ENCODE results near the gene SELENOV. TPM values are rescaled to one million over a fixed set of nuclear protein-coding genes. Genes with fewer than 3 reads are reported as not detected.
"Not testable (repeated sequence)": the region's sequence is repeated elsewhere in the genome, so short reads cannot be mapped to it uniquely, and the experiment has no call there.

SELENOV gene
- total and polyA plus RNA-seq, 10 donors = not detected

DNA sequence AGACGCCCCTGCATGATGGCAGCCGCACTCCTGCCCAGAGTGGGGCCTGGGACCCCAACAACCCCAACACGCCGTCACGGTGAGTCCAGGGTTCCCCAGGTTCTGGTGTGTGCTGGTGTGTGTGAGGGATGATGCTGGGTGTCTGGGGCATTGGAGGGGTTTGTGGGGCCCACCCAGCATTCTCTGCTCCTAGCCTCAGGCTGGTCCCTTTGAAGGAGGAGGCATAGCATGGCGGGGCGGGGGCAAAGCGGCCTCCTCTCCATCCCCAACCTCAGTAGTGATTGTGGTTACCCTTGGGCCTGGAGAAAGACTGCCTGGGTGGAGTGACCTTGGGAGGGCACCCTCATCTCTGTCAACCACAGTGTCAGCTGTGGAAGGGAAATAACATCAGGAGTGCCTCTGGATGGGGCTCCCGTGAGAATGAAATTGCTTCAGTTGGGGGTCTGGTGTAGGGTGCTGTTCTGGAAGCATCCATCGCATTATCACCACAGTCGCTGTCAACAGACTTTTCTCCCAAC is 41.4 kb upstream of the SELENOV start:
- no peaks in the 10 kb centered on the region for H3K27me3 ChIP-seq (replicated peaks in 1 of 7)
- no peak overlapping the region for H3K27ac ChIP-seq
- no peak overlapping the region for H3K4me3 ChIP-seq
- WGBS, 5 donors = 83 to 94% (median 91%) methylated on average over 9 to 11 of the region's 11 CpGs
- intact Hi-C loops (cut with DNase I; ENCODE audit: low total_unique reads) = no loop called here
- peaks cover 8 to 90% (median 79%) of the 10 kb centered on the region in 6 donors for H3K36me3 ChIP-seq
- TF ChIP-seq POLR2AphosphoS5 (IDR thresholded peaks at IDR 0.05) = peak in 1 of 3 donors; percentile 30
- TF ChIP-seq, protein P1, sequence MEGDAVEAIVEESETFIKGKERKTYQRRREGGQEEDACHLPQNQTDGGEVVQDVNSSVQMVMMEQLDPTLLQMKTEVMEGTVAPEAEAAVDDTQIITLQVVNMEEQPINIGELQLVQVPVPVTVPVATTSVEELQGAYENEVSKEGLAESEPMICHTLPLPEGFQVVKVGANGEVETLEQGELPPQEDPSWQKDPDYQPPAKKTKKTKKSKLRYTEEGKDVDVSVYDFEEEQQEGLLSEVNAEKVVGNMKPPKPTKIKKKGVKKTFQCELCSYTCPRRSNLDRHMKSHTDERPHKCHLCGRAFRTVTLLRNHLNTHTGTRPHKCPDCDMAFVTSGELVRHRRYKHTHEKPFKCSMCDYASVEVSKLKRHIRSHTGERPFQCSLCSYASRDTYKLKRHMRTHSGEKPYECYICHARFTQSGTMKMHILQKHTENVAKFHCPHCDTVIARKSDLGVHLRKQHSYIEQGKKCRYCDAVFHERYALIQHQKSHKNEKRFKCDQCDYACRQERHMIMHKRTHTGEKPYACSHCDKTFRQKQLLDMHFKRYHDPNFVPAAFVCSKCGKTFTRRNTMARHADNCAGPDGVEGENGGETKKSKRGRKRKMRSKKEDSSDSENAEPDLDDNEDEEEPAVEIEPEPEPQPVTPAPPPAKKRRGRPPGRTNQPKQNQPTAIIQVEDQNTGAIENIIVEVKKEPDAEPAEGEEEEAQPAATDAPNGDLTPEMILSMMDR (IDR thresholded peaks at IDR 0.05 in 8 of 11, conservative IDR thresholded peaks at IDR 0.05 in 3 of 11) = no peak
- no peaks in the 10 kb centered on the region for H3K4me1 ChIP-seq
- DNase-seq = no peak
- no peaks in the 10 kb centered on the region for H3K9me3 ChIP-seq

DNA sequence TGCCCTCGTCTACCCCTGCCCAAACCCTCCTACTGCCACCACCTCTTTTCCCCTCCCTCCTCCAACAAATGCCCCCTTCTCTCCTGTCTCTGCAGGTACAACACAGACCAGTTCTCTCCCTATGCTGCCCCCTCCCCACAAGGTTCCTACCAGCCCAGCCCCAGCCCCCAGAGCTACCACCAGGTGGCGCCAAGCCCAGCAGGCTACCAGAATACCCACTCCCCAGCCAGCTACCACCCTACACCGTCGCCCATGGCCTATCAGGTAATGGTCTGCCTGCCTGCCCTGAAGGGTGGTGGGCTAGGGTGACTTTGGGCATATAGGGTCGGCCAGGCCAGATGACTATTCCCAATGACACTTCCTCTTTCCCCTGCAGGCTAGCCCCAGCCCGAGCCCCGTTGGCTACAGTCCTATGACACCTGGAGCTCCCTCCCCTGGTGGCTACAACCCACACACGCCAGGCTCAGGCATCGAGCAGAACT is 40.8 kb upstream of the SELENOV start:
- Histone ChIP-seq H3K9me3 (no peaks in the 10 kb centered on the region), H3K4me1 (no peaks in the 10 kb centered on the region), H3K4me3 (no peak overlapping the region), H3K36me3 (peaks cover 8 to 83% (median 72%) of the 10 kb centered on the region in 6 donors), H3K27ac (peak overlapping the region in 2 of 8 donors; percentile 11 to 18), H3K27me3 (replicated peaks in 1 of 7) (no peaks in the 10 kb centered on the region)
- WGBS, 5 donors = 50 to 72% (median 56%) methylated on average over 5 to 9 of the region's 9 CpGs
- TF ChIP-seq POLR2A (IDR thresholded peaks at IDR 0.05) (no peak), POLR2AphosphoS5 (IDR thresholded peaks at IDR 0.05) (peak in 2 of 3 donors; percentile 13 to 35)
- TF ChIP-seq, protein P1 (IDR thresholded peaks at IDR 0.05 in 8 of 11, conservative IDR thresholded peaks at IDR 0.05 in 3 of 11) = peak; percentile 62 to 84 (median 76)
- peak; percentile 90 for DNase-seq
- intact Hi-C loops (cut with DNase I; ENCODE audit: low total_unique reads) = no loop called here

DNA sequence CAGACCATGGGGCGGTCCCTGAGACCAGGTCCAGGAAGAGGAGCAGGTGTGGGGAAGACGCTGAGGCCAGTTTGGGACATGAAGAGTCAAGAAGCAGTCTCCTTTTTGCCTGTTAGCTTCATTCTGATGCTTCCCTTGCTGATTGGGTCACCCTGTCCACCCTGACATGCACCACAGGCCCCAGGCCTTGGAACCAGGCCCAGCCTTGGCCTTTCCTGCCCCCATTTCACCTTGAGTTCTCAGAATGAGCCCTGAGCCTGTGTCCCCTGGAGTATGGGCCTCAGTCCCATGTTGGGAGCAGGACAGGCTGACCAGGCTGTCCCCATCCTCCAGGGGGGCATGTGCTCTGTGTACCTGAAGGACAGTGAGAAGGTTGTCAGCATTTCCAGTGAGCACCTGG is 39.2 kb upstream of the SELENOV start:
- Histone ChIP-seq H3K36me3 (peaks cover 6 to 68% (median 56%) of the 10 kb centered on the region in 6 donors), H3K4me1 (peaks cover 0 to 14% (median 9%) of the 10 kb centered on the region in 6 donors), H3K9me3 (no peaks in the 10 kb centered on the region), H3K27ac (no peak overlapping the region), H3K27me3 (replicated peaks in 1 of 7) (no peaks in the 10 kb centered on the region), H3K4me3 (no peak overlapping the region)
- WGBS, 5 donors = 97 to 100% (median 100%) methylated on average over 2 of the region's 2 CpGs
- intact Hi-C loops (cut with DNase I; ENCODE audit: low total_unique reads) = no loop called here
- DNase-seq = no peak
- TF ChIP-seq POLR2AphosphoS5 (IDR thresholded peaks at IDR 0.05) (no peak), POLR2A (IDR thresholded peaks at IDR 0.05) (no peak)
- TF ChIP-seq, protein P1 (IDR thresholded peaks at IDR 0.05 in 8 of 11, conservative IDR thresholded peaks at IDR 0.05 in 3 of 11) = no peak

DNA sequence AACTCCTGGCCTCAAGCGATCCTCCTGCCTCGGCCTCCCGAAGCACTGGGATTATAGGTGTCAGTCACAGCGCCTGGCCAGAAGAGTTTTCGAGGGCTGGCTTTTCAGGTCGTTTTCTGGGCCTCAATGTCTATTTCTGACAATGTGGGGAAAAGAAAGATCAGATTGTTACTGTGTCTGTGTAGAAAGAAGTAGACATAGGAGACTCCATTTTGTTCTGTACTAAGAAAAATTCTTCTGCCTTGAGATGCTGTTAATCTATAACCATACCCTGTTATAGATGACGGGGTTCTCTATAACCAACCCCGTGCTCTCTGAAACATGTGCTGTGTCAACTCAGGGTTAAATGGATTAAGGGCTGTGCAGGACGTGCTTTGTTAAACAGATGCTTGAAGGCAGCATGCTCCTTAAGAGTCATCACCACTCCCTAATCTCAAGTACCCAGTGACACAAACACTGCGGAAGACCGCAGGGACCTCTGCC is 35.6 kb upstream of the SELENOV start:
- intact Hi-C loops (cut with DNase I; ENCODE audit: low total_unique reads); H3K27me3 ChIP-seq (replicated peaks in 1 of 7); H3K9me3 ChIP-seq; DNase-seq; H3K4me3 ChIP-seq: not testable (repeated sequence)
- Histone ChIP-seq H3K4me1 (peaks cover 11 to 35% (median 23%) of the 10 kb centered on the region in 6 donors), H3K36me3 (peaks cover 0 to 51% (median 30%) of the 10 kb centered on the region in 6 donors), H3K27ac (peak overlapping the region in 3 of 8 donors; percentile 86 to 90 (median 89))
- 80 to 87% (median 83%) methylated on average over 11 of the region's 11 CpGs for WGBS, 5 donors
